Uterus (tissue), 2 donors: ENCODE results near the gene FAM13B.

Source experiments
- POLR2A ChIP-seq, 2 donors: fragments of 450-650 bp; IDR thresholded peaks; one replicate each; pipeline ENCODE4 v1.6.1; 2016; ENCODE audit warnings: antibody characterized with exemption in 2 of 2, mild to moderate bottlenecking in 1 of 2, moderate library complexity in 1 of 2
- TF ChIP-seq, protein P1 (sequence below), 4 experiments: fragments of 200-600 bp in 2 of 4; fragments of 450-650 bp in 2 of 4; sonication (generic) in 2 of 4; IDR thresholded peaks; one replicate each; pipeline ENCODE4 v1.5.1; 2016 to 2019; ENCODE audit warnings: antibody characterized with exemption in 4 of 4, mild to moderate bottlenecking in 2 of 4, moderate library complexity in 1 of 4

DNA sequence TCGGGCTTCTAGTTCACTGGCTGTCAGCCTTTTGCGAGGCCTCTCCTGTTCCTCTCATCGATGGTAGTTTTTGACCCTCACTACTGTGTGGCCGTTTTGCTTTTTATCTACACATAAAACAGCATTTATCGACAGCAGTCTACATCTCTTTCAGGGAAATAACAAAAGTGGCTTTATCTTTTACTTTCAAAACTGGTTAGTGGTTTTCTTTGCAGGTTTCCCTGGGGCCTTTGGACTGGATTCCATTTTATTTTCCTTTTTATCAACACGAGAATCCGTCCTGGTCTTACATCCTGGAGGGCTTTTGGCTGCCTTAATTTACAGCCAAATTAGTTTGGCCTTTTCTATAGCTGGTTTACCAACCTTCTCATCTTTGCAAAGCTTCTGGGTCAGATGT lies 144.4 kb downstream of the FAM13B start:
- TF ChIP-seq, protein P1, sequence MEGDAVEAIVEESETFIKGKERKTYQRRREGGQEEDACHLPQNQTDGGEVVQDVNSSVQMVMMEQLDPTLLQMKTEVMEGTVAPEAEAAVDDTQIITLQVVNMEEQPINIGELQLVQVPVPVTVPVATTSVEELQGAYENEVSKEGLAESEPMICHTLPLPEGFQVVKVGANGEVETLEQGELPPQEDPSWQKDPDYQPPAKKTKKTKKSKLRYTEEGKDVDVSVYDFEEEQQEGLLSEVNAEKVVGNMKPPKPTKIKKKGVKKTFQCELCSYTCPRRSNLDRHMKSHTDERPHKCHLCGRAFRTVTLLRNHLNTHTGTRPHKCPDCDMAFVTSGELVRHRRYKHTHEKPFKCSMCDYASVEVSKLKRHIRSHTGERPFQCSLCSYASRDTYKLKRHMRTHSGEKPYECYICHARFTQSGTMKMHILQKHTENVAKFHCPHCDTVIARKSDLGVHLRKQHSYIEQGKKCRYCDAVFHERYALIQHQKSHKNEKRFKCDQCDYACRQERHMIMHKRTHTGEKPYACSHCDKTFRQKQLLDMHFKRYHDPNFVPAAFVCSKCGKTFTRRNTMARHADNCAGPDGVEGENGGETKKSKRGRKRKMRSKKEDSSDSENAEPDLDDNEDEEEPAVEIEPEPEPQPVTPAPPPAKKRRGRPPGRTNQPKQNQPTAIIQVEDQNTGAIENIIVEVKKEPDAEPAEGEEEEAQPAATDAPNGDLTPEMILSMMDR (IDR thresholded peaks at IDR 0.05) = no peak
- no peak for TF ChIP-seq POLR2A (IDR thresholded peaks at IDR 0.05)
